BLaER1 (cell line): ENCODE results near the gene KRT84.
"Not testable (repeated sequence)": the region's sequence is repeated elsewhere in the genome, so short reads cannot be mapped to it uniquely, and the experiment has no call there.

Source experiments
- H3K27ac ChIP-seq: shearing (Covaris generic); formaldehyde crosslinking; 2 replicates; pipeline ENCODE4 v1.8.1; 2022
- H3K27me3 ChIP-seq: shearing (Covaris generic); formaldehyde crosslinking; 2 replicates; pipeline ENCODE4 v1.8.1; 2022
- H3K36me3 ChIP-seq: shearing (Covaris generic); formaldehyde crosslinking; 2 replicates; pipeline ENCODE4 v1.8.1; 2022
- H3K4me1 ChIP-seq: shearing (Covaris generic); formaldehyde crosslinking; 2 replicates; pipeline ENCODE4 v1.8.1; 2022
- H3K4me2 ChIP-seq: shearing (Covaris generic); formaldehyde crosslinking; 2 replicates; pipeline ENCODE4 v1.8.1; 2022
- H3K4me3 ChIP-seq: shearing (Covaris generic); formaldehyde crosslinking; 2 replicates; pipeline ENCODE4 v1.8.1; 2022
- H3K9ac ChIP-seq: shearing (Covaris generic); formaldehyde crosslinking; 2 replicates; pipeline ENCODE4 v1.8.1; 2022
- H3K9me3 ChIP-seq: shearing (Covaris generic); formaldehyde crosslinking; 2 replicates; pipeline ENCODE4 v1.8.1; 2022
- H4K20me1 ChIP-seq: shearing (Covaris generic); formaldehyde crosslinking; 2 replicates; pipeline ENCODE4 v1.8.1; 2022
- Cebpa-rat ChIP-seq: shearing (Covaris generic); IDR thresholded peaks from 2 replicates; pipeline ENCODE4 v1.8.1; 2022

KRT84 gene

DNA sequence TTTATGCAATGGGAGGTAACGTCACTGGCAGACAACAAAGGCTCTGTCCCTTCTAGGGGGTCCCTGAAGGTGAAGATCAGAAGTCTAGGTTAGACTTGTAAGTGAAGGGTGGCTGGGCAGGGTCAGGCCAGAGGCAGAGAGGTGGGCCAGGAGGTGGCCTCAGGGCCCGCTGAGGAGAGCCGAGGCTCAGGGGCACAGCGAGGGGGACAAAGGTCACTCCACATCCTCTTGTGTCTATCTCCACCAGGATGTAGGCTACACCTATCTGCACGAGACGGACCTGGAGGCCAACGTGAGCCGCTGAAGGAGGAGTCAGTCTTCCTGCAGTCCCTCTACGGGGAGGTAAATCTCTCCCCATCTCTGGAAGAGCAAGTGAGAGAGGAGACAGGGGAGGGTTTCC, 38.4 kb downstream of the KRT84 start:
- H3K4me3 ChIP-seq: no peak overlapping the region
- H3K27ac ChIP-seq: peak overlapping the region; percentile 55
- H3K4me2 ChIP-seq: peak overlapping the region; percentile 57
- no peak for TF ChIP-seq Cebpa-rat
- H3K4me1 ChIP-seq: peaks cover 49% of the 10 kb centered on the region
- no peaks in the 10 kb centered on the region for H3K27me3 ChIP-seq
- peaks cover 7% of the 10 kb centered on the region for H3K9me3 ChIP-seq
- H3K36me3 ChIP-seq: no peaks in the 10 kb centered on the region
- H3K9ac ChIP-seq: peak overlapping the region; percentile 11; the same call in 1 of the 2 replicates
- H4K20me1 ChIP-seq: no peaks in the 10 kb centered on the region

DNA sequence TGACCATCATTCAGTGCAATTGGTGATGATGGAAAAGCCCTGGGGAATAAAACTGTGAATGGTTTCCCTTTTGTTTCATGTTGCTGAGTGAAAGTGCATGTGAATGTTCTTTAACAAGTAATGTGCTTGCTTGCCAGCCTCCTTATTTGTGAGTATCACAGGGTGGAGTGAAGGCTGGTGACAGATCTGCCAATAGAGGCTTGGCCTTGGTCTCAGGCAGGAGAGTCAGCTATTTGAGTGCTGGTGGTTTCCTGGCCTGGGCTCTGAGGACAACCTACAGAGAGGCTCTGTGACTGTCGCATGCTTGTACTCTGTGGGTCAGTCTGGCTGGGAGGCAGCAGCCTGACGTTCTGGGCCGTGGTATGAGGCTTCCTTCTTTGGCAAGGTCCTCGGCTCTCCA, 38.9 kb downstream of the KRT84 start:
- no peak for TF ChIP-seq Cebpa-rat
- Histone ChIP-seq H4K20me1 (no peaks in the 10 kb centered on the region), H3K4me2 (peak overlapping the region; percentile 57), H3K4me1 (peaks cover 45% of the 10 kb centered on the region), H3K4me3 (no peak overlapping the region), H3K36me3 (no peaks in the 10 kb centered on the region), H3K9me3 (peaks cover 7% of the 10 kb centered on the region), H3K27me3 (no peaks in the 10 kb centered on the region), H3K27ac (peak overlapping the region; percentile 55), H3K9ac (peak overlapping the region; percentile 11; the same call in 1 of the 2 replicates)

DNA sequence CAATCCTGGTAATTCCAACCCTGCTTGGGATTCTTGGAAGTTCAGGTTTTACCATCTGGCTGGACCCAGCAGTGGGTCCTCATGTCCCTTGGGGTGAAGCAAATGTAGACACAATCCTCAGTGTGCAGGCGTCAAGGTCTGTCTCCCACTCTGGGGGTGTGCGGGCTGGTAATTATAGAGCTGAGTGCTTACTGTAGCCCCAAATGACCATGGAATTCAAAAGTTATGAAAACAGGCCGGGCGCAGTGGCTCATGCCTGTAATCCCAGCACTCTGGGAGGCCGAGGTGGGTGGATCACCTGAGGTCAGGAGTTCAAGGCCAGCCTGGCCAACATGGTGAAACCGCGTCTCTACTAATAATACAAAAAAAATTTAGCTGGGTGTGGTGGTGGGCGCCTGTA, 40.4 kb downstream of the KRT84 start:
- peaks cover 35% of the 10 kb centered on the region for H3K4me1 ChIP-seq
- not testable (repeated sequence) for H3K27ac ChIP-seq, H4K20me1 ChIP-seq, H3K36me3 ChIP-seq, H3K4me2 ChIP-seq, H3K27me3 ChIP-seq, H3K9me3 ChIP-seq, H3K4me3 ChIP-seq, H3K9ac ChIP-seq

DNA sequence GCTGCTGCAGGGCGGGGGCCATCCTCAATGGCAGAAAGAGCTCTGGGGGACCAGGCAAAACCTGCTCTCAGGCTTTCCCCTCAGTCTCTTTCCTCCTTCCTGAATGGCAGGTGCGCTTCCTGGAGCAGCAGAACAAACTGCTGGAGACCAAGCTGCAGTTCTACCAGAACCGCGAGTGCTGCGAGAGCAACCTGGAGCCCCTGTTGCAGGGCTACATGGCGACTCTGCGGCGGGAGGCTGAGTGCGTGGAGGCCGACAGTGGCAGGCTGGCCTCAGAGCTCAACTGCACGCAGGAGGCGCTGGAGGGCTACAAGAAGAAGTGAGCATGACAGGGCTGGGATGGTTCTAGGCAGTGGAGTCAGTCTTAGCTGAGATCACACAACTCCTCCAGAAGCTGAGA, 41.3 kb downstream of the KRT84 start:
- H3K27me3 ChIP-seq: no peaks in the 10 kb centered on the region
- H3K4me3 ChIP-seq: no peak overlapping the region
- peaks cover 7% of the 10 kb centered on the region for H3K9me3 ChIP-seq
- H3K4me2 ChIP-seq: no peak overlapping the region
- H3K9ac ChIP-seq: no peak overlapping the region
- H3K27ac ChIP-seq: no peak overlapping the region
- H3K36me3 ChIP-seq: no peaks in the 10 kb centered on the region
- TF ChIP-seq Cebpa-rat: no peak
- peaks cover 26% of the 10 kb centered on the region for H3K4me1 ChIP-seq
- H4K20me1 ChIP-seq: no peaks in the 10 kb centered on the region

DNA sequence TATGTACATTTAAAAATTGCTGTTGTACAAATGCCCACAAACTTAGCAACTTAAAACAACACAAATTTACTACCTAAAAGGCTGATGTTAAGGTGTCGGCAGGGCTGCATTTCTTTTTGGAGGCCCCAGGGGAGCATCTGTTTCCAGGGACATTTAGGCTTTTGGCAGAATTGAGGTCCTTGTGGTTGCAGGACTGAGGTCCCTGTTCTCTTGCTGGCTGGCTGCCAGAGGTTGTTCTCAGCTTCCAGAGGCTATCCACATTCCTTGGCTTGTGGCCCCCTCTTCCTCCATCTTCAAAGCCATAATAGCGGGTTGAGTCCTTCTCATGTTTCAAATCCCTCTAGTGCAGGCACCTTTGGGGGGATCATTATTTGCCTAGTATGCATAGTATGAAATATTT, 41.9 kb downstream of the KRT84 start:
- Histone ChIP-seq H3K9me3 (peaks cover 7% of the 10 kb centered on the region), H3K27me3 (no peaks in the 10 kb centered on the region), H3K4me2 (no peak overlapping the region), H3K9ac (no peak overlapping the region), H3K27ac (no peak overlapping the region), H3K36me3 (no peaks in the 10 kb centered on the region), H3K4me1 (peaks cover 22% of the 10 kb centered on the region), H3K4me3 (no peak overlapping the region), H4K20me1 (no peaks in the 10 kb centered on the region)
- no peak for TF ChIP-seq Cebpa-rat

DNA sequence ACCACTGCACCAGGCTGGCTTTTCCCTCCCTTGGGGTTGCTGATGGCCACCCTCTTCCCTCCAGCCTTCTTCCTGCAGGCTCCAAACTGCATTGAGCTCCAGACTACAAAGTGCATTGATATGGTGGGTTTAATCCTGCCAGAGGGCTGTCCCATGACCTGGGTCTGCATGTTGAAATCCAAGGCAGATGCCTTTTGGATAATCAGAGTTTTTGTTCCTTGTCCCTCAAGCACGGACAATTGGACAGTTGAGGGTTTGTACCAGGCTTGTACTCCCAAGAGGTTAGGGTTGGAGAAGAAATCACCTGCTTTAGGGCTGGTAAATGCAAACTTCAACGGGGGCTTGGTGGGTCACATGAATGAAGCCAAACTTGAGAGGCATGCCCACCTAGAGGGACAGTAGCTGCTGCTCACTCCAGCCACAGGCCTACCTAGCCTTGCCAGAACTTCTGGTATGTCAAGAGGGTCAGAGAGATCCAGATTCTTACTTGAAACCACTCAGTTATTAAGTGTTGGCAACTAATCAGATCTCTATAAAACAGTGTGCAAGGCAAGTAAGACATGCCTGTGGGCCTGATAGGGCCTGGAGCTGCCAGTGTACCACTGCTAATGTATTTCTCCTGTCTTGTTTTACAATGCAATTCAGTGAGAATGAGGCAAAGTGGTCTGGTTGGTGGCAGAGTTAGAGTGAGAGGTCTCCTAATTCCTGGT, 42.5 kb downstream of the KRT84 start:
- TF ChIP-seq Cebpa-rat: no peak
- H3K36me3 ChIP-seq: no peaks in the 10 kb centered on the region
- no peak overlapping the region for H3K4me3 ChIP-seq
- H3K4me2 ChIP-seq: no peak overlapping the region
- no peak overlapping the region for H3K9ac ChIP-seq
- H4K20me1 ChIP-seq: no peaks in the 10 kb centered on the region
- H3K9me3 ChIP-seq: peaks cover 7% of the 10 kb centered on the region
- H3K4me1 ChIP-seq: peaks cover 22% of the 10 kb centered on the region
- H3K27me3 ChIP-seq: no peaks in the 10 kb centered on the region
- H3K27ac ChIP-seq: no peak overlapping the region

DNA sequence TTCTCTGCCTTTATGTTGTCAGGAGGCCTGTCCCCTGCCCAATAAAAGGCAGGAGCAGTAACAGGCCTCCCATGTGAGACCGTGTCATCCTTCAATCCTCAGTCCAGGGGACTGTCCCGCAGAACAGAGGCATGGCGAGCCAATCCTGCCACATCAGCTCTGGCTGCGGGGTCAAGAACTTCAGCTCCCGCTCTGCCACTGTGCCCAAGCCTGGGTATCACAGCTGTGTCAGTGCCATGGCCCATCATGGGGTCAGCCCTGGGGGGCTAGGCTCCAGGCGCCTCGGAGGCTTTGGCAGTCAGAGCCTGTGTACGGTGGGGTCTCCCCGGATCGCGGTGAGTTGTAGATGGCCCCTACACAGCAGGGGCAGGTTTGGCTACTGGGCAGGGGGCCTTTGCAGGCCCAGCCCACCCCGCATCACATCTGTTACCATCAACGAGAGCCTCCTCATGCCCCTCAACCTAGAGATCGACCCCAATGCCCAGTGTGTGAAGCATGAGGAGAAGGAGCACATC, 44.3 kb downstream of the KRT84 start:
- H3K27ac ChIP-seq: no peak overlapping the region
- H4K20me1 ChIP-seq: no peaks in the 10 kb centered on the region
- H3K4me1 ChIP-seq: peaks cover 6% of the 10 kb centered on the region
- no peak overlapping the region for H3K4me2 ChIP-seq
- H3K27me3 ChIP-seq: no peaks in the 10 kb centered on the region
- no peak overlapping the region for H3K9ac ChIP-seq
- no peak overlapping the region for H3K4me3 ChIP-seq
- no peaks in the 10 kb centered on the region for H3K36me3 ChIP-seq
- H3K9me3 ChIP-seq: peaks cover 16% of the 10 kb centered on the region
- TF ChIP-seq Cebpa-rat: no peak

DNA sequence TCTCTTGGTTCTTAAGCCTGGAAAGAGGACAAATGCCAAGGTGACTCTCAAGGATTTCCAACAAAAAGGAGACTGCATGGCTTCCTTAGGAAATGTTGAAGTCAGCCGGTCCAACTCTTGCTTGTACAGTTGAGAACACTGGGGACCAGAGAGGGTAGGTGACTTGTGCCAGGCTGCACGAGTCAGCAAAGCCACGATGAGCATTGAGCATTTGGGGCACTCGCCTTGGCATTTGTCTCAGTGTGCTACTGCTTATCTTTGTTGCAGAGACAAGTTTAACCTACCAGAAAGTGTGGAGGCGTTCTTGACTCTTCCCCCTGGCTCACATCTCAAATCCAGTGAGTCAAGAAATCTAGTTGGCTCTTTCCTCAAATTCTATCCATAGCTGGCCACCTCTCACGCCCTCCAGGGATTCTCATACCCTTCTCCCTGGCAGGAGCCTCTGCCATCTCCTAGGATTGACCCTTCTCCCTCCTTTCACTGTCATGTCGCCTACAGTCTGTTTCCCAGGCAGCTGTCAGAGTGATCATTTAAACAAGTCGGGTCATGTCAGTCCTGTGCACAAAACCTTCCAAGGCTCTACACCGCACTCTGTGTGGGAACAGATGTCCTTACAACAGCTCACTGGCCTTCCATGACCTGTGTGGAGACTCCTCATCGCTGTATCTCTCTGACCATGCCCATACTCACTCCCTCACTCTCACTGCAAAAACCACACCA, 47.1 kb downstream of the KRT84 start:
- no peak for TF ChIP-seq Cebpa-rat
- H3K9me3 ChIP-seq: peaks cover 17% of the 10 kb centered on the region
- H3K36me3 ChIP-seq: no peaks in the 10 kb centered on the region
- no peaks in the 10 kb centered on the region for H3K27me3 ChIP-seq
- H3K4me2 ChIP-seq: no peak overlapping the region
- no peak overlapping the region for H3K27ac ChIP-seq
- no peak overlapping the region for H3K4me3 ChIP-seq
- no peaks in the 10 kb centered on the region for H4K20me1 ChIP-seq
- no peak overlapping the region for H3K9ac ChIP-seq
- H3K4me1 ChIP-seq: no peaks in the 10 kb centered on the region

DNA sequence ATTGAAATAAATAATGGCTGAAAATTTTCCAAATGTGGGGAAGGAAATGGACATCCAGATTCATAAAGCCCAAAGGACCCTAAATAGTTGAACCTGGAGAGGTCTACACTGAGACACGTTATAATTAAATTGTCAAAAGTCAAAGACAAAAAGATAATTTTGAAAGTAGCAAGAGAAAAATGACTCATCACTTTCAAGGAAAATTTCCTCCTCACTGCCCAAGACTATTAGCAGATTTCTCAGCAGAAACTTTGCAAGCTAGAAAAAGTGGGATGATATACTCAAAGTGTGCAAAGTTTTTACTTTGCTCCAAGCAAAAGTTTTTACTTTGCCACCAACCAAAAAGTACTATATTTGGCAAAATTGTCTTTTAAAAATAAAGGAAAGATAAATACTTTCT, 48.4 kb downstream of the KRT84 start:
- no peak for TF ChIP-seq Cebpa-rat
- no peaks in the 10 kb centered on the region for H3K4me1 ChIP-seq
- no peak overlapping the region for H3K4me2 ChIP-seq
- no peak overlapping the region for H3K4me3 ChIP-seq
- H3K36me3 ChIP-seq: no peaks in the 10 kb centered on the region
- no peak overlapping the region for H3K9ac ChIP-seq
- H4K20me1 ChIP-seq: no peaks in the 10 kb centered on the region
- H3K27me3 ChIP-seq: no peaks in the 10 kb centered on the region
- H3K27ac ChIP-seq: no peak overlapping the region
- peaks cover 16% of the 10 kb centered on the region for H3K9me3 ChIP-seq

DNA sequence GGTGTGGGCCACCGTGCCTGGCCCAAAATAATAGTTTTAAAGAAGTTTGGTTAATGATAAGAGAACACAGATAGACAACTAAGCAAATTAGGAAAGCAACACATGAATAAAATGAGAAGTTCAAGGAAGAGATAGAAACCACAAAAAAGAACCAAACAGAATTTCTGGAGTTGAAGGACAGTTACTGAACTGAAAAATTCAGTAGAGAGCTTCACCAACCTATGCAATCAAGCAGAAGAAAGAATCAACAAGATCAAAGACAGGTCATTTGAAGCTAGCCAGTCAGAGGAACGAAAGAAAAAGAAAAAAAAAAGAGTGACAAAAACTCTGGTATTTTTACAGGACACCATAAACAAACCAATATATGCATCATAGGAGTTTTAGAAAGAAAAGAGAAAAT, 48.8 kb downstream of the KRT84 start:
- no peak overlapping the region for H3K27ac ChIP-seq
- H3K9me3 ChIP-seq: peaks cover 16% of the 10 kb centered on the region
- H3K4me1 ChIP-seq: no peaks in the 10 kb centered on the region
- TF ChIP-seq Cebpa-rat: no peak
- no peak overlapping the region for H3K4me2 ChIP-seq
- H4K20me1 ChIP-seq: no peaks in the 10 kb centered on the region
- H3K36me3 ChIP-seq: no peaks in the 10 kb centered on the region
- no peak overlapping the region for H3K4me3 ChIP-seq
- no peak overlapping the region for H3K9ac ChIP-seq
- no peaks in the 10 kb centered on the region for H3K27me3 ChIP-seq
